GM12865 (cell line): ENCODE measurements around the gene PNPLA7.

Experiments used
- DNase-seq: peaks from one replicate; pipeline ENCODE4 v3.0.0; 2010; ENCODE audit warnings: low read depth
- H3K4me3 ChIP-seq: 2 replicates; pipeline ENCODE4 v1.5.1; 2011; ENCODE audit warnings: mild to moderate bottlenecking, low read depth, low read length, control low read depth
- TF ChIP-seq, protein P1 (sequence below): IDR thresholded peaks from 2 replicates; pipeline ENCODE4 v1.5.1; 2011; ENCODE audit warnings: low read length, control low read depth, low read depth, inconsistent platforms; ENCODE audit not compliant: insufficient read depth; ENCODE audit errors: missing control alignments

PNPLA7 gene

DNA sequence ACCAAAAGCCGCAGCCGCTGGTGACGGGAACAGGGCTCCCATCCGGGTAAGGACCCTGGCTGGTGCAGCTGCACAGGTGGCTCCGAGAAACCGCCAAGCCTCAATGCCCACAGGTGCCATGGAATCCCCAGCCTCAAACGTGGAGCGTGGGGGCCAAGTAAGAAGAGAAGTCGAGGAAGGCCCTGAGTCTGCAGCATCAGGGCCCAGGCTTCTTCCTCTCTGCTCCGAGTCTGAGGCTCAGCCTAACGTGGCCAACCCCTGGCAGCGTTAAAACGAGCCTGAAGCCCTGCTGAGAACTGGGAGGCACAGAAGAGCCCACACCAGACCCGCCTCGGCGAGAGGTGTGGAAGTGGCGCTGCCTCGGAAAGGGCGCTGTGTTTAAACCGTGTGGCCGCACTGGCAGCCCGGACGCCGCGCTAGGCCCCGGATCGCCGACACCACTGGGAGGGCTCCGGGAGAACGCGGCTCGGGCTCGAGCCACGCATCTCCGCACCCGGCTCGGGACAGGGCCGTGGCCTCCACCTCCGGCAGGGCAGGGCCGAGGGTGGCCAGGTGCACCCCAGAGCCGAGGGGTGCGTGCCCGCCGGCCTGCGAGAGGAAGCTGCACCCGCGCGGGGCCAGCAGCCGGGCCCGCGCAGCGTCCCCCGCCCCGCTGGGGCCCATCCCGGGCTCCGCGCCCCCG, 39.4 kb upstream of the PNPLA7 start:
- TF ChIP-seq, protein P1, sequence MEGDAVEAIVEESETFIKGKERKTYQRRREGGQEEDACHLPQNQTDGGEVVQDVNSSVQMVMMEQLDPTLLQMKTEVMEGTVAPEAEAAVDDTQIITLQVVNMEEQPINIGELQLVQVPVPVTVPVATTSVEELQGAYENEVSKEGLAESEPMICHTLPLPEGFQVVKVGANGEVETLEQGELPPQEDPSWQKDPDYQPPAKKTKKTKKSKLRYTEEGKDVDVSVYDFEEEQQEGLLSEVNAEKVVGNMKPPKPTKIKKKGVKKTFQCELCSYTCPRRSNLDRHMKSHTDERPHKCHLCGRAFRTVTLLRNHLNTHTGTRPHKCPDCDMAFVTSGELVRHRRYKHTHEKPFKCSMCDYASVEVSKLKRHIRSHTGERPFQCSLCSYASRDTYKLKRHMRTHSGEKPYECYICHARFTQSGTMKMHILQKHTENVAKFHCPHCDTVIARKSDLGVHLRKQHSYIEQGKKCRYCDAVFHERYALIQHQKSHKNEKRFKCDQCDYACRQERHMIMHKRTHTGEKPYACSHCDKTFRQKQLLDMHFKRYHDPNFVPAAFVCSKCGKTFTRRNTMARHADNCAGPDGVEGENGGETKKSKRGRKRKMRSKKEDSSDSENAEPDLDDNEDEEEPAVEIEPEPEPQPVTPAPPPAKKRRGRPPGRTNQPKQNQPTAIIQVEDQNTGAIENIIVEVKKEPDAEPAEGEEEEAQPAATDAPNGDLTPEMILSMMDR: no peak
- H3K4me3 ChIP-seq: peak overlapping the region; percentile 56
- DNase-seq: peak; percentile 40

DNA sequence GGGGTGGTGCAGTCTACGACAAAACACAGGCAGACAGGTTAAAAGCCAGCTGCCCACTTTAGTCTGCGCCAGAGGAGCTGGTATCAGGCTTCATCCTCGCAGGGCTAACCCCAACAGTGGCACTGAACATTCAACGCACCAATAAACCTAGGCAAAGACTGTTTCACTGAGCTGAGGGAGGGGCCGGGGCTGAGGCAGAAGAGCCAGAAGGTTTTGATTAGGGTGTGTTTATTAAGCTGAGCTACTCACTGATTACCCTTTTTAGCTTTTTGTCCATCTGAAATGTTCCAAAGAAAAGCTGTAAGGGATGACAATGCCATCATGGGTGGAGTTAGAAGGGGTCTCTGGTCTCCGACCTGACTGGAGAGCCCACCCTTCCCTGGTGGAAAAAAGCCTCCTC, 38.7 kb upstream of the PNPLA7 start:
- H3K4me3 ChIP-seq: peak overlapping the region; percentile 56
- no peak for DNase-seq
- TF ChIP-seq, protein P1: no peak

DNA sequence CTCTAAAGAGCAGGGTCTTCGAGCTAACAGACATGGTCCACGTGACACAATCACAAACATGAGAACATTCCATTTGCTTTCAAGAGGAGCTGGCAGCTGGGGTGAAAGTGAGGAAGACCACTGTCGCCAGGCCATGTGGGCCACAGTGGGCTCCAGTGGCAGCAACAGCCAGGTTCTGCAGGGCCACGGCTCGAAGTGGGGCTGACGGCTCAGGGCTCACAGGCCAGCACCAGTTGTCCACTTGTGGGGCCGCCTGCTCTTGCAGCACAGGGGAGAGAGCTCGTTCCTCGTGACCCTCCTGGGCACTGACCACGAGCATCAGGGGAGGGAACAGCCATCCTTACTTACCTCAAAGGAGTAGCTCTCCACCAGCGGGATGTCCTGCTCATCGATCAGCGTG, 38.1 kb upstream of the PNPLA7 start:
- no peak for DNase-seq
- TF ChIP-seq, protein P1: no peak
- no peak overlapping the region for H3K4me3 ChIP-seq

DNA sequence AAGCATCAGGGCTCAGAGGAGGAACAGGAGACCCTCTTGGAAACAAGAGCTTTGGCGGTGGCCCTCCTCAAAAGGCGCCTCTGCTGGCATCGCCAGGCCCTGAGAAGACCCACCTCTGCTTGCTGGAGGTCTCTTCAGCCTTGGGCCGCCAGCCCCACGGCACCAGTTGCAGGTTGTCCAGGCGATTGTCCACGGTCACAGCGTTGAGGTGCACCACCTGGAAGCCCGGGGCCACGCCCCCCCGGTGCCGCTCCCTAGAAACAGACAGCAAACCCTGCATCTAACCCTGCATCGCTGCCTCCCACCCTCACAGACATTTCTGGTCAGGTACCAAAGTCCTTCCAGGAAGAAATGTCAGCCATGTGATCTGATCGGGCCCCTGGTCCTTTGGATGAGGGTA, 36.7 kb upstream of the PNPLA7 start:
- TF ChIP-seq, protein P1: no peak
- DNase-seq: no peak
- H3K4me3 ChIP-seq: no peak overlapping the region

DNA sequence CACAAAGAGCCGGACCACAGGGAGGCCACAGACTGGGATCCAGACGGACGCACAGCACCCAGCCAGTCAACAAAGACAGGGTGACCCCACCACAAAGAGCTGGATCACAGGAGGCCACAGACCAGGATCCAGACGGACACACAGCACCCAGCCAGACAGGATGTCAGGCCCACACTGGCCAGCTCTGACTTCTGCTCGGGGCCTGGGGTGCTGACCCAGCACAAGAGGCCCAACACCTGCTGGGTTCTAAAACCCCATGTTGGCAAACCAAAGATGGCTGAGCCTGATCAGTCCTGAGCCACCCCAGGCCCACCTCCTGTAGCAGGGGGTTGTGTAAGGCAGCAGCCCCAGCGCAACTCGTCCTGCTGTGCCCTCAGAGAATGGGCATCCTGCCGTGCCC, 33.8 kb upstream of the PNPLA7 start:
- DNase-seq: no peak
- H3K4me3 ChIP-seq: no peak overlapping the region
- TF ChIP-seq, protein P1: no peak

DNA sequence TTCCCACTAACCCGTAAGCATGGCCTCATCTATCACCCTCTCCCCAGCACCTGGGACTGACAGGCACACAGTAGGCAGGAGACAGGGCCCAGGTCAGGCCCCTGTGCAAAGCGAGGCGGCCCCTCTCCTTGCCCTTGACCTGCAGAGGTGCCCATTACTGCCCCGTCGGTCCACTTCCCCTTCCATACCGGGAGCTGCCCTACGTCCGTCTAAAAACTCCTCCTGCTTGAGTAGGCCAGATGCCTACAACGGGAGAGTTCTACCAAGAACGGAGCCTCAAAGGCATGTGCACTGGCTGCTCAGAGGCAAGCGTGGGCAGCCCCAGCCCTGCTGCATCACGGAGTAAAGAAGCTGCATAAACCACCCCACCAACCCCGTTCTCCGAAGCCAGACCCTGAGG, 33.1 kb upstream of the PNPLA7 start:
- H3K4me3 ChIP-seq: no peak overlapping the region
- no peak for DNase-seq
- TF ChIP-seq, protein P1: no peak

DNA sequence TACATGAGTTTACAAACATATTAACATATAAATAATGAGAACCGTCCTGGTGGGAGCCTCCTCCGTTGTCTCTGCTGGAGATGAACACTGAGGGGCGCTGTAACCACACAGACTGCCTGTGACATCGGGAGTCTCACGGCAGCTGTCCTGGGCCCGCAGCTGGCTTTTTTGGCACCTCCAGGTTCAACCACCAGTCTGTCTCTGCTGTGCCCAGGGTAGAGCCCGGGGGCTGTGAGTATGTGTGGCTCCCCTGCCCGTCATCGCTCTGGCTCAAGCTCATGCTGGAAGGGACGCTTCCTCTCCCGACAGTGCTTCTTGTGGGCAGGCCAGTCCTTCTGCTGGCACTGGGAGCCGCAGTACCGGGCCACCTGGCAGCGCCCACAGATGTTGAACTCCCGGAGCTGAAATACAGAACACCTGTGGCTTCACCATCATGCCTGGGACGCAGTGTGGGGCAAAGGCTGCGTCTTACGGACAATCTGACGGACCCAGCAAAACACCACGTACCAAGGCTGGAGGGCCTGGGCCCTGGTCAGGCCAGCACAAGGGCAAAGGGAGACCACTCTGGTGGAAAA, 32.2 kb upstream of the PNPLA7 start:
- no peak for DNase-seq
- TF ChIP-seq, protein P1: peak; percentile 4

More for the DNA sequence above, 32.2 kb upstream of the PNPLA7 start:
- H3K4me3 ChIP-seq: no peak overlapping the region
